Mucosa of stomach (tissue), 1 donor: ENCODE data around the gene PRKACA.

Source experiments
- H3K27me3 ChIP-seq: one replicate; pipeline ENCODE4 v1.7.0; 2013; ENCODE audit warnings: mild to moderate bottlenecking, low read length; ENCODE audit not compliant: control insufficient read depth, insufficient read depth
- H3K36me3 ChIP-seq: one replicate; pipeline ENCODE4 v1.7.0; 2013; ENCODE audit warnings: low read length; ENCODE audit not compliant: control insufficient read depth, insufficient read depth
- H3K4me1 ChIP-seq: one replicate; pipeline ENCODE4 v1.7.0; 2013; ENCODE audit warnings: mild to moderate bottlenecking, low read length; ENCODE audit not compliant: control insufficient read depth, insufficient read depth
- H3K4me3 ChIP-seq: one replicate; pipeline ENCODE4 v1.7.0; 2013; ENCODE audit warnings: low read length
- H3K9ac ChIP-seq: one replicate; pipeline ENCODE4 v1.7.0; 2013; ENCODE audit warnings: mild to moderate bottlenecking, low read length, moderate library complexity
- H3K9me3 ChIP-seq: one replicate; pipeline ENCODE4 v1.7.0; 2013; ENCODE audit warnings: mild to moderate bottlenecking, low read length, moderate library complexity; ENCODE audit not compliant: control insufficient read depth
- donor health status: Pancreatic carcinoma.

The PRKACA gene

GRCh38 chr19:14119644-14120496, 2.3 kb upstream of the PRKACA start:
- Histone ChIP-seq H3K9me3 (no peaks in the 10 kb centered on the region), H3K27me3 (no peaks in the 10 kb centered on the region), H3K4me1 (peaks cover 32% of the 10 kb centered on the region), H3K36me3 (no peaks in the 10 kb centered on the region), H3K9ac (peak overlapping the region; percentile 59), H3K4me3 (no peak overlapping the region)

DNA sequence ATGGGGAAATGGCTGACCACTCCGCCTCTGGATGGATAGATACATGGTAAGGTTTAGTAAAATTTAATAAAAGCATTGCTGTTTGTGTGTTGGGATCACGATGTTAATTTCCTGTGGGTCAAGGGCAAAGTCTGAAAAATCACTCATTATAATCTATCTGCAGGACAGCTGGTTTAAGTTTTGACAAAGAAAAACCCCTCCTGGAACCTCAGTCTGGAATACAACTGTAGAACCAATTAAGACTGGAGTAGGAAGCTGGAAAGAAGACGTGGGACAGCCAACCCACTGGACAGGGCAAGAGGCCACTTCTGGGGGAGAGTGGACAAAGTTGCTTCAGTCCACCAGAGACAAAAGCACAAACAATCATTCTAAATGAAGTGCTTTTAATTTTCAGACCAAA, 1.6 kb upstream of the PRKACA start:
- no peaks in the 10 kb centered on the region for H3K9me3 ChIP-seq
- H3K36me3 ChIP-seq, result no peaks in the 10 kb centered on the region
- no peaks in the 10 kb centered on the region for H3K27me3 ChIP-seq
- H3K9ac ChIP-seq, result peak overlapping the region; percentile 59
- H3K4me3 ChIP-seq, result peak overlapping the region; percentile 26
- H3K4me1 ChIP-seq, result peaks cover 37% of the 10 kb centered on the region

- peak overlapping the region; percentile 26 for H3K4me3 ChIP-seq
Observed at GRCh38 chr19:14118165-14119051, 846 bp upstream of the PRKACA start.

GRCh38 chr19:14116918-14117578, 514 bp downstream of the PRKACA start:
- H3K4me1 ChIP-seq, result peaks cover 56% of the 10 kb centered on the region
- H3K9me3 ChIP-seq, result no peaks in the 10 kb centered on the region
- peak overlapping the region; percentile 50 for H3K4me3 ChIP-seq
- H3K36me3 ChIP-seq, result no peaks in the 10 kb centered on the region
- no peaks in the 10 kb centered on the region for H3K27me3 ChIP-seq
- peak overlapping the region; percentile 83 for H3K9ac ChIP-seq

More at GRCh38 chr19:14118165-14119051, 846 bp upstream of the PRKACA start:
- peak overlapping the region; percentile 59 for H3K9ac ChIP-seq
- no peaks in the 10 kb centered on the region for H3K27me3 ChIP-seq
- H3K36me3 ChIP-seq, result no peaks in the 10 kb centered on the region
- H3K4me1 ChIP-seq, result peaks cover 44% of the 10 kb centered on the region
- H3K9me3 ChIP-seq, result no peaks in the 10 kb centered on the region

DNA sequence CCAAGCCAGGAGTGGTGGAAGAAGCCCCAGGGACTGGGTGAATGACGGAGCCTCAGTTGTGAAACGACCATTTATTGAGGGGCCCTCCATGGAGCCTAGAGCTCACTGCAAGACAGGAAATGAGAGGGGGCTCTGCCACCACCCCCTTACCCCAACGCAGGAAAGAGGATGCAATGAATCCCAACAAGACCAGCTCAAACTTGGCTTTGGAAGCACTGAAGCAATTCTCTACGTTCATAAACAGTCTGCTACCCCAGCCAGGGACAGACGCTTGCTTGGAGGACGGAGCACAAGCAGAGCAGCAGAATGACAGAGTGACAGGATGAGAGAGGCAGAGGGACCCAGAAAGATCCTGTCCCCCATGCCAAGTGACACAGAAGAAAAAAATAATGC, 1.0 kb downstream of the PRKACA start:
- Histone ChIP-seq H3K36me3 (no peaks in the 10 kb centered on the region), H3K4me1 (peaks cover 56% of the 10 kb centered on the region), H3K4me3 (peak overlapping the region; percentile 50), H3K27me3 (no peaks in the 10 kb centered on the region), H3K9ac (peak overlapping the region; percentile 83), H3K9me3 (no peaks in the 10 kb centered on the region)

GRCh38 chr19:14115756-14116155, 1.8 kb downstream of the PRKACA start:
- no peaks in the 10 kb centered on the region for H3K9me3 ChIP-seq
- H3K4me1 ChIP-seq, result peaks cover 56% of the 10 kb centered on the region
- no peaks in the 10 kb centered on the region for H3K27me3 ChIP-seq
- H3K9ac ChIP-seq, result peak overlapping the region; percentile 83
- no peaks in the 10 kb centered on the region for H3K36me3 ChIP-seq
- H3K4me3 ChIP-seq, result no peak overlapping the region

- Histone ChIP-seq H3K4me1 (peaks cover 54% of the 10 kb centered on the region), H3K9ac (no peak overlapping the region), H3K9me3 (no peaks in the 10 kb centered on the region), H3K27me3 (no peaks in the 10 kb centered on the region), H3K36me3 (no peaks in the 10 kb centered on the region), H3K4me3 (no peak overlapping the region)
Observed at GRCh38 chr19:14114854-14115253, 2.7 kb downstream of the PRKACA start.

DNA sequence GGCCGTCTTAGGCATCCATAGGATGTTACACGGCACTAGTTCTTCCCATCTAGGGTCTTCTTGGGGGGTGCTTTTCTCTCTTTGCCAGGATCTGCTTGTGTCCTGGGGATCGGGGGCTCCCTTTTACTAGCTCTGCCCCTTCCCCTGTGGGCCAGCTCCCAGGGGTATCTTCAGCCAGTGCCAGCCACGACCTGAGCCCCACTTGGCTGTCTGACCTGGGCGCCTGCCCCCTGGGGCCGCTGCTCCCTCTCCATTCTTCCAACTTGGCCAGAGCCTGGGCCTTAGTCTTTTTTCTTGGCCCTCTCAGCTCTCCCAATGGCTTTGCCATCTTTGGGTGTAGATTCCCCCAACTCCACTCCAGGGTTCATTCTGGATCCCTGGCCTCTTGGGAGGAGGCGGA, 3.1 kb downstream of the PRKACA start:
- H3K4me1 ChIP-seq, result peaks cover 50% of the 10 kb centered on the region
- H3K9me3 ChIP-seq, result no peaks in the 10 kb centered on the region
- no peaks in the 10 kb centered on the region for H3K36me3 ChIP-seq
- H3K4me3 ChIP-seq, result no peak overlapping the region
- H3K27me3 ChIP-seq, result no peaks in the 10 kb centered on the region
- no peak overlapping the region for H3K9ac ChIP-seq

- peaks cover 44% of the 10 kb centered on the region for H3K4me1 ChIP-seq
- H3K9me3 ChIP-seq, result no peaks in the 10 kb centered on the region
- no peaks in the 10 kb centered on the region for H3K27me3 ChIP-seq
- H3K36me3 ChIP-seq, result no peaks in the 10 kb centered on the region
- no peak overlapping the region for H3K9ac ChIP-seq
- H3K4me3 ChIP-seq, result no peak overlapping the region
Observed at GRCh38 chr19:14113762-14114414, 3.7 kb downstream of the PRKACA start.

- no peaks in the 10 kb centered on the region for H3K27me3 ChIP-seq
- H3K4me3 ChIP-seq, result no peak overlapping the region
- H3K9ac ChIP-seq, result no peak overlapping the region
- no peaks in the 10 kb centered on the region for H3K36me3 ChIP-seq
- H3K4me1 ChIP-seq, result peaks cover 37% of the 10 kb centered on the region
- H3K9me3 ChIP-seq, result no peaks in the 10 kb centered on the region
Observed at GRCh38 chr19:14112809-14113385, 4.7 kb downstream of the PRKACA start.

DNA sequence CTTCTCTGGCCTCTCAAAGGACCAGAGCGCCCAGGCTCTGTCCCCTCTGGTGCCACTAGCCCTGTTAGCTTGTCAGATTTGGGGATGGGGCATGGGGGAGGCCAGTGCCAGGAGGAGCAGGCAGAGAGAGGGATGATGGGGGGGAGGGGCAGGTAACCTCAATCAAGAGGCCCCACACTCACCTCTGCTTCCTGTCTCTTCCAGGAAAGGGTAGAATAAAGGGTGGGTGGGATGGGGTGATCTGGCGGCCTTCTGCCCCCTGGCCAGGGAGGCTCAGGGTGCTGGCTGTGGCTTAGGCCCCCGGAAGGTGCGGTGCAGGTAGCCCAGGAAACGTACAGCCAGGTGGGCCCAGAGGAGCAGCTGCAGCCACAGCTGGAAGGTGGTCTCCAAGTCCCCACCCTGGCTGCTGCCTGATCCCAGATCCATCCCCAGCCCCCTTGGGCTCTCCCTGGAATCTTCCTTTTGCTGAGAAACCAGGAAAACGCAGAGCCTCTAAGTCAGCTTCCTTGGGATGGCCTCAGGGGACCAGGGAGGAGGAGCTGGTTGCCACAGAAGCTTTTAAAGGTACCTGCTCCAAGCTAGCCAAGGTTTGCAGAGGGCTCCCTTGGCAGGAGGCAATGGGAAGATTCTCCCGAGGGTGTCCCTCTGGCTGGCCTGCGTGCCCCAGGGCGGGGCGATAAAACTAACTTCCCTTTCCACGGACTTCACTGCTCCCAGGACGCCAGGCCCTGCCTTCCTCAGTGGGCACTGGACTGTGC, 5.3 kb downstream of the PRKACA start:
- Histone ChIP-seq H3K36me3 (no peaks in the 10 kb centered on the region), H3K9ac (no peak overlapping the region), H3K9me3 (no peaks in the 10 kb centered on the region), H3K4me1 (peaks cover 37% of the 10 kb centered on the region), H3K4me3 (no peak overlapping the region), H3K27me3 (no peaks in the 10 kb centered on the region)
